BLaER1 (cell line): Measurements from ENCODE around the gene CEP41.
"Not testable (repeated sequence)": the region's sequence is repeated elsewhere in the genome, so short reads cannot be mapped to it uniquely, and the experiment has no call there.

Experiments
- H3K27ac ChIP-seq: shearing (Covaris generic); formaldehyde crosslinking; 2 replicates; pipeline ENCODE4 v1.8.1; 2022
- H3K27me3 ChIP-seq: shearing (Covaris generic); formaldehyde crosslinking; 2 replicates; pipeline ENCODE4 v1.8.1; 2022
- H3K36me3 ChIP-seq: shearing (Covaris generic); formaldehyde crosslinking; 2 replicates; pipeline ENCODE4 v1.8.1; 2022
- H3K4me1 ChIP-seq: shearing (Covaris generic); formaldehyde crosslinking; 2 replicates; pipeline ENCODE4 v1.8.1; 2022
- H3K4me2 ChIP-seq: shearing (Covaris generic); formaldehyde crosslinking; 2 replicates; pipeline ENCODE4 v1.8.1; 2022
- H3K4me3 ChIP-seq: shearing (Covaris generic); formaldehyde crosslinking; 2 replicates; pipeline ENCODE4 v1.8.1; 2022
- H3K9ac ChIP-seq: shearing (Covaris generic); formaldehyde crosslinking; 2 replicates; pipeline ENCODE4 v1.8.1; 2022
- H3K9me3 ChIP-seq: shearing (Covaris generic); formaldehyde crosslinking; 2 replicates; pipeline ENCODE4 v1.8.1; 2022
- H4K20me1 ChIP-seq: shearing (Covaris generic); formaldehyde crosslinking; 2 replicates; pipeline ENCODE4 v1.8.1; 2022
- Cebpa-rat ChIP-seq: shearing (Covaris generic); IDR thresholded peaks from 2 replicates; pipeline ENCODE4 v1.8.1; 2022

Gene CEP41

GRCh38 chr7:130463553-130464434, 23.0 kb upstream of the CEP41 start:
- no peak for TF ChIP-seq Cebpa-rat
- Histone ChIP-seq H3K36me3 (no peaks in the 10 kb centered on the region), H3K4me1 (no peaks in the 10 kb centered on the region), H3K9me3 (peaks cover 14% of the 10 kb centered on the region), H3K27me3 (no peaks in the 10 kb centered on the region), H3K9ac (no peak overlapping the region), H3K4me2 (no peak overlapping the region), H4K20me1 (no peaks in the 10 kb centered on the region), H3K27ac (no peak overlapping the region), H3K4me3 (no peak overlapping the region)

GRCh38 chr7:130461272-130461671, 20.5 kb upstream of the CEP41 start:
- no peaks in the 10 kb centered on the region for H4K20me1 ChIP-seq
- H3K9me3 ChIP-seq: peaks cover 15% of the 10 kb centered on the region
- H3K9ac ChIP-seq: no peak overlapping the region
- H3K27ac ChIP-seq: no peak overlapping the region
- H3K27me3 ChIP-seq: no peaks in the 10 kb centered on the region
- no peak overlapping the region for H3K4me2 ChIP-seq
- H3K4me1 ChIP-seq: no peaks in the 10 kb centered on the region
- H3K4me3 ChIP-seq: no peak overlapping the region
- TF ChIP-seq Cebpa-rat: no peak
- no peaks in the 10 kb centered on the region for H3K36me3 ChIP-seq

- H3K4me1 ChIP-seq: no peaks in the 10 kb centered on the region
- no peaks in the 10 kb centered on the region for H4K20me1 ChIP-seq
- no peak overlapping the region for H3K27ac ChIP-seq
- no peaks in the 10 kb centered on the region for H3K36me3 ChIP-seq
- no peak for TF ChIP-seq Cebpa-rat
- H3K9ac ChIP-seq: no peak overlapping the region
- H3K4me3 ChIP-seq: no peak overlapping the region
- H3K27me3 ChIP-seq: no peaks in the 10 kb centered on the region
- H3K9me3 ChIP-seq: peaks cover 11% of the 10 kb centered on the region
- H3K4me2 ChIP-seq: peak overlapping the region; percentile 8; the same call in 1 of the 2 replicates
Observed at GRCh38 chr7:130458257-130458656, 17.4 kb upstream of the CEP41 start.

GRCh38 chr7:130454959-130455358, 14.1 kb upstream of the CEP41 start:
- no peak for TF ChIP-seq Cebpa-rat
- no peak overlapping the region for H3K27ac ChIP-seq

GRCh38 chr7:130452951-130453350, 12.1 kb upstream of the CEP41 start:
- H3K36me3 ChIP-seq: no peaks in the 10 kb centered on the region
- no peak overlapping the region for H3K27ac ChIP-seq
- no peak for TF ChIP-seq Cebpa-rat
- no peak overlapping the region for H3K9ac ChIP-seq
- peaks cover 2% of the 10 kb centered on the region; the same call in 1 of the 2 replicates for H3K9me3 ChIP-seq
- H3K27me3 ChIP-seq: no peaks in the 10 kb centered on the region
- no peaks in the 10 kb centered on the region for H3K4me1 ChIP-seq
- no peak overlapping the region for H3K4me2 ChIP-seq
- H4K20me1 ChIP-seq: no peaks in the 10 kb centered on the region
- no peak overlapping the region for H3K4me3 ChIP-seq

More at GRCh38 chr7:130454959-130455358, 14.1 kb upstream of the CEP41 start:
- H3K4me2 ChIP-seq: no peak overlapping the region
- H3K4me3 ChIP-seq: no peak overlapping the region
- no peaks in the 10 kb centered on the region for H3K4me1 ChIP-seq
- H3K27me3 ChIP-seq: no peaks in the 10 kb centered on the region
- no peaks in the 10 kb centered on the region for H4K20me1 ChIP-seq
- peaks cover 11% of the 10 kb centered on the region for H3K9me3 ChIP-seq
- H3K9ac ChIP-seq: no peak overlapping the region
- H3K36me3 ChIP-seq: no peaks in the 10 kb centered on the region

GRCh38 chr7:130451344-130451743, 10.5 kb upstream of the CEP41 start:
- not testable (repeated sequence) for H3K9ac ChIP-seq, H3K4me2 ChIP-seq, H3K4me3 ChIP-seq, H3K36me3 ChIP-seq, H3K9me3 ChIP-seq, H3K27ac ChIP-seq, H4K20me1 ChIP-seq, H3K27me3 ChIP-seq, H3K4me1 ChIP-seq

GRCh38 chr7:130446259-130446658, 5.4 kb upstream of the CEP41 start:
- H3K27me3 ChIP-seq: no peaks in the 10 kb centered on the region
- H3K27ac ChIP-seq: no peak overlapping the region
- H3K9ac ChIP-seq: no peak overlapping the region
- no peak for TF ChIP-seq Cebpa-rat
- no peak overlapping the region for H3K4me2 ChIP-seq
- no peaks in the 10 kb centered on the region for H3K36me3 ChIP-seq
- no peaks in the 10 kb centered on the region for H4K20me1 ChIP-seq
- peaks cover 15% of the 10 kb centered on the region; the same call in 1 of the 2 replicates for H3K9me3 ChIP-seq
- H3K4me3 ChIP-seq: no peak overlapping the region
- peaks cover 15% of the 10 kb centered on the region for H3K4me1 ChIP-seq

- no peak overlapping the region for H3K9ac ChIP-seq
- no peak overlapping the region for H3K4me2 ChIP-seq
- no peak for TF ChIP-seq Cebpa-rat
- no peaks in the 10 kb centered on the region for H3K27me3 ChIP-seq
- H3K4me1 ChIP-seq: peaks cover 22% of the 10 kb centered on the region
- H3K9me3 ChIP-seq: peaks cover 22% of the 10 kb centered on the region; the same call in 1 of the 2 replicates
- H3K36me3 ChIP-seq: no peaks in the 10 kb centered on the region
- no peak overlapping the region for H3K27ac ChIP-seq
- H4K20me1 ChIP-seq: no peaks in the 10 kb centered on the region
- H3K4me3 ChIP-seq: no peak overlapping the region
Observed at GRCh38 chr7:130444751-130445407, 4.1 kb upstream of the CEP41 start.

GRCh38 chr7:130444234-130444633, 3.4 kb upstream of the CEP41 start:
- no peaks in the 10 kb centered on the region for H4K20me1 ChIP-seq
- peaks cover 29% of the 10 kb centered on the region for H3K4me1 ChIP-seq
- H3K36me3 ChIP-seq: peaks cover 5% of the 10 kb centered on the region; the same call in 1 of the 2 replicates
- H3K9me3 ChIP-seq: peaks cover 28% of the 10 kb centered on the region; the same call in 1 of the 2 replicates
- H3K4me2 ChIP-seq: no peak overlapping the region
- no peak overlapping the region for H3K4me3 ChIP-seq
- no peak for TF ChIP-seq Cebpa-rat
- H3K27me3 ChIP-seq: no peaks in the 10 kb centered on the region
- no peak overlapping the region for H3K9ac ChIP-seq
- no peak overlapping the region for H3K27ac ChIP-seq

GRCh38 chr7:130442601-130443000, 1.8 kb upstream of the CEP41 start:
- H3K27me3 ChIP-seq: no peaks in the 10 kb centered on the region
- H4K20me1 ChIP-seq: no peaks in the 10 kb centered on the region
- H3K27ac ChIP-seq: no peak overlapping the region
- H3K4me3 ChIP-seq: no peak overlapping the region
- H3K9me3 ChIP-seq: peaks cover 22% of the 10 kb centered on the region; the same call in 1 of the 2 replicates
- H3K36me3 ChIP-seq: peaks cover 12% of the 10 kb centered on the region; the same call in 1 of the 2 replicates
- H3K4me2 ChIP-seq: no peak overlapping the region
- peaks cover 29% of the 10 kb centered on the region for H3K4me1 ChIP-seq
- no peak for TF ChIP-seq Cebpa-rat
- no peak overlapping the region for H3K9ac ChIP-seq
